Activated CD8-positive, alpha-beta T cell treated with anti-CD3 and anti-CD28 coated beads for 36 hours (primary cell): ENCODE data around the gene PBX3. TPM values are rescaled to one million over a fixed set of nuclear protein-coding genes. Genes with fewer than 3 reads are reported as not detected.

Experiments used
- ATAC-seq: fragments of 200-7000 bp; cut with Tn5 transposase; one replicate; pipeline ENCODE4 v1.10.0; 2021; ENCODE audit warnings: mild to moderate bottlenecking, moderate library complexity
- CTCF ChIA-PET: fragments of 350-600 bp; sonication (Branson Sonifier 250); formaldehyde crosslinking; loops from one replicate; lab custom pipeline; 2021; ENCODE audit warnings: antibody characterized with exemption; lab: Charles Lee
- POLR2A ChIA-PET: fragments of 350-600 bp; sonication (Branson Sonifier 250); formaldehyde crosslinking; loops from one replicate; lab custom pipeline; 2021; ENCODE audit warnings: antibody characterized with exemption; lab: Charles Lee
- DNase-seq: peaks from one replicate; pipeline ENCODE4 v3.0.0-alpha.2; 2020
- H3K27ac Mint-ChIP-seq: one replicate; pipeline ENCODE4 v1.8.0; 2021; ENCODE audit warnings: mild to moderate bottlenecking, mixed read lengths
- H3K27me3 Mint-ChIP-seq: one replicate; pipeline ENCODE4 v1.8.0; 2021; ENCODE audit warnings: mixed read lengths
- H3K36me3 Mint-ChIP-seq: one replicate; pipeline ENCODE4 v1.8.0; 2021; ENCODE audit warnings: low read depth, mixed read lengths
- H3K4me1 Mint-ChIP-seq: one replicate; pipeline ENCODE4 v1.8.0; 2021; ENCODE audit warnings: low read depth, mixed read lengths
- H3K4me3 Mint-ChIP-seq: one replicate; pipeline ENCODE4 v1.8.0; 2021; ENCODE audit warnings: mild to moderate bottlenecking, moderate library complexity, mixed read lengths
- H3K9me3 Mint-ChIP-seq: one replicate; pipeline ENCODE4 v1.8.0; 2021; ENCODE audit warnings: mixed read lengths
- intact Hi-C: fragments of 100-400 bp; cut with micrococcal nuclease; formaldehyde crosslinking; loops from one replicate; pipeline ENCODE4 v1.10.0; 2022
- total RNA-seq, 2 experiments: library from RNA; stranded (reverse); gene quantifications; one replicate each; pipeline ENCODE4 v1.2.3, GENCODE V29; 2021
- TF ChIP-seq, protein P1 (sequence below): fragments of 200-600 bp; IDR thresholded peaks from one replicate; pipeline ENCODE4 v1.8.0; 2022; ENCODE audit warnings: antibody characterized with exemption, mild to moderate bottlenecking

The PBX3 gene
- total RNA-seq, 2 experiments from 2014 or later, result 11.5 to 14.1 TPM

- ChIA-PET POLR2A (no interaction called here), CTCF (no interaction called here)
- no peaks in the 10 kb centered on the region for H3K4me1 Mint-ChIP-seq
- intact Hi-C loops, result no loop called here
- no peak overlapping the region for H3K27ac Mint-ChIP-seq
- DNase-seq, result no peak
- no peak for ATAC-seq
- no peaks in the 10 kb centered on the region for H3K9me3 Mint-ChIP-seq
- H3K27me3 Mint-ChIP-seq, result peaks cover 1% of the 10 kb centered on the region
- no peaks in the 10 kb centered on the region for H3K36me3 Mint-ChIP-seq
- TF ChIP-seq, protein P1, sequence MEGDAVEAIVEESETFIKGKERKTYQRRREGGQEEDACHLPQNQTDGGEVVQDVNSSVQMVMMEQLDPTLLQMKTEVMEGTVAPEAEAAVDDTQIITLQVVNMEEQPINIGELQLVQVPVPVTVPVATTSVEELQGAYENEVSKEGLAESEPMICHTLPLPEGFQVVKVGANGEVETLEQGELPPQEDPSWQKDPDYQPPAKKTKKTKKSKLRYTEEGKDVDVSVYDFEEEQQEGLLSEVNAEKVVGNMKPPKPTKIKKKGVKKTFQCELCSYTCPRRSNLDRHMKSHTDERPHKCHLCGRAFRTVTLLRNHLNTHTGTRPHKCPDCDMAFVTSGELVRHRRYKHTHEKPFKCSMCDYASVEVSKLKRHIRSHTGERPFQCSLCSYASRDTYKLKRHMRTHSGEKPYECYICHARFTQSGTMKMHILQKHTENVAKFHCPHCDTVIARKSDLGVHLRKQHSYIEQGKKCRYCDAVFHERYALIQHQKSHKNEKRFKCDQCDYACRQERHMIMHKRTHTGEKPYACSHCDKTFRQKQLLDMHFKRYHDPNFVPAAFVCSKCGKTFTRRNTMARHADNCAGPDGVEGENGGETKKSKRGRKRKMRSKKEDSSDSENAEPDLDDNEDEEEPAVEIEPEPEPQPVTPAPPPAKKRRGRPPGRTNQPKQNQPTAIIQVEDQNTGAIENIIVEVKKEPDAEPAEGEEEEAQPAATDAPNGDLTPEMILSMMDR, result no peak
- H3K4me3 Mint-ChIP-seq, result no peak overlapping the region
These were observed 240.2 kb downstream of the PBX3 start for GRCh38 chr9:125987420-125987819.

DNA sequence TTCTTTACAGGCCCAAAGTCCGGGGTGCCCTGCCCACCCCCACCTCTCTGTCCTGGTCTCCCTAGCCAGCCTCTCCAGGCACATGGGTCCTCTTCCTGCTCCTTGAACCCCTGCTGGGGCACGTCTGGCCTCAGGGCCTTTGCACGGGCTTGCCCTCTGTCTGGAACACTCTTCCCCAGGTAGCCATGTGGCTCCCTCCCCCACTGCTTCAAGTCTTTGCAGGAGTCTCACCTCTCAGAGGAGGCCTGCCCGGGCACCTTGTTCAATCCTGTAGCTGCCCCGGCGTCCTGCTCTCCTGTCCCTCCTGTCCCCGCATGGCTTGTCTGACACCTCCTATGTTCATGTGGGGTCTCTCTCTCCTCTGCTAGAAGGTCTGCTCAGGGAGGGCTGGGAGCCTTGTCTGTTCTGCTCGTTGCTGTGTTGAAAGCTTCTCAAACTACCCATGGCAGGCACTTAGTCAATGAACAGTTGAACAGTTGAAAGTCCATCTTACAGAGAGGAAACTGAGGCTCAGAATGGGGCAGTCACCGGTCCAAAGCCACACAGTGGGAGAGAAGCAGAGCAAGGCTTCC, 241.4 kb downstream of the PBX3 start:
- H3K27ac Mint-ChIP-seq, result no peak overlapping the region
- no peaks in the 10 kb centered on the region for H3K9me3 Mint-ChIP-seq

GRCh38 chr9:125989090-125989501, 241.9 kb downstream of the PBX3 start:
- TF ChIP-seq, protein P1, result no peak
- H3K27ac Mint-ChIP-seq, result no peak overlapping the region
- DNase-seq, result no peak
- intact Hi-C loops, result no loop called here
- POLR2A ChIA-PET, result no interaction called here
- CTCF ChIA-PET, result no interaction called here
- no peak for ATAC-seq
- H3K4me1 Mint-ChIP-seq, result no peaks in the 10 kb centered on the region
- H3K36me3 Mint-ChIP-seq, result no peaks in the 10 kb centered on the region
- no peaks in the 10 kb centered on the region for H3K9me3 Mint-ChIP-seq
- H3K27me3 Mint-ChIP-seq, result no peaks in the 10 kb centered on the region
- no peak overlapping the region for H3K4me3 Mint-ChIP-seq

More for the DNA sequence above, 241.4 kb downstream of the PBX3 start:
- no peak for DNase-seq
- ChIA-PET CTCF (no interaction called here), POLR2A (interaction anchor here (0.6 kb wide), 1 partner anchor 37 kb away, joined by 3 read pairs; no protein-coding TSS in a partner anchor)
- no peaks in the 10 kb centered on the region for H3K4me1 Mint-ChIP-seq
- H3K27me3 Mint-ChIP-seq, result no peaks in the 10 kb centered on the region
- no peak overlapping the region for H3K4me3 Mint-ChIP-seq
- intact Hi-C loops, result no loop called here
- TF ChIP-seq, protein P1, result no peak
- ATAC-seq, result no peak
- no peaks in the 10 kb centered on the region for H3K36me3 Mint-ChIP-seq

GRCh38 chr9:125989524-125990180, 242.5 kb downstream of the PBX3 start:
- ChIA-PET POLR2A (no interaction called here), CTCF (no interaction called here)
- H3K4me3 Mint-ChIP-seq, result no peak overlapping the region
- intact Hi-C loops, result no loop called here
- H3K4me1 Mint-ChIP-seq, result no peaks in the 10 kb centered on the region
- H3K27ac Mint-ChIP-seq, result no peak overlapping the region
- H3K36me3 Mint-ChIP-seq, result no peaks in the 10 kb centered on the region
- no peaks in the 10 kb centered on the region for H3K9me3 Mint-ChIP-seq
- no peak for ATAC-seq
- TF ChIP-seq, protein P1, result no peak
- DNase-seq, result no peak
- no peaks in the 10 kb centered on the region for H3K27me3 Mint-ChIP-seq

DNA sequence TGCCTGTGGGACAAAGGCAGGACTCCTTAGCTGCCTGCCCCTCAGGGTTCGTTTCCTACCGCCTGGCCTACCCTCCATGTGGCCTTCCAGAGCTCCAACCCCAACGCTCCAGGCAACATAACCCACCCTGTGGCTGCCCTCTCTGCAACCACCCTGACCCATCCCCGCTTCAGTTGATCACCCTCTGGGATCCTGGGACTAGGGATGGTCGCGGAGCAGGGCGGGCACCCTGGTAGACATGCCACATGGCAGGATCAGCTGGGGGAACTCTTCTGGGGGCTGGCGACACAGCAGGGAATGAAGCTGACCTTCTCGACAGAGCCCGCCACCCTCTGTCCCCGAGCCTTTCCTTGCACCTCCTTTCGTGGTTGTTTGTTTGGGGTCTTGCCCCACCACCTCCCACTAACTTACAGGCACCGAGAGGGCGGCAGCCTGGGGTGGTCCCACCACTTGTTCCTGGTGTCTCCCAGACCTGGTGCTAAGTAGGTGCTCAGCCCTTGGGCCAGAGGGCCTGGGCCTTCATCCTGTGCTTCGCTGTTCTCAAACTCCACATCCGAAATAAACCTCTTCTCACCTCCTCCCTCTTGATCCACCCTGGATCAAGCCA, 243.1 kb downstream of the PBX3 start:
- Mint-ChIP-seq H3K4me3 (no peak overlapping the region), H3K27ac (no peak overlapping the region), H3K9me3 (no peaks in the 10 kb centered on the region), H3K27me3 (no peaks in the 10 kb centered on the region), H3K36me3 (no peaks in the 10 kb centered on the region), H3K4me1 (no peaks in the 10 kb centered on the region)
- intact Hi-C loops, result no loop called here
- TF ChIP-seq, protein P1, result no peak
- ChIA-PET POLR2A (no interaction called here), CTCF (no interaction called here)
- ATAC-seq (no peak), DNase-seq (no peak)
